B cell (primary cell): ENCODE results near the gene NLRP1. TPM values are rescaled to one million over a fixed set of nuclear protein-coding genes. Genes with fewer than 3 reads are reported as not detected.

Experiments
- ATAC-seq: fragments of 200-7000 bp; cut with Tn5 transposase; one replicate; pipeline ENCODE4 v1.10.0; 2021; ENCODE audit warnings: low read depth, mild to moderate bottlenecking, moderate number of reproducible peaks, moderate library complexity
- CTCF ChIA-PET: fragments of 350-600 bp; sonication (Branson Sonifier 250); formaldehyde crosslinking; loops from one replicate; lab custom pipeline; 2021; ENCODE audit warnings: antibody characterized with exemption, inconsistent platforms; lab: Charles Lee
- POLR2A ChIA-PET: fragments of 350-600 bp; sonication (Branson Sonifier 250); formaldehyde crosslinking; loops from one replicate; lab custom pipeline; 2021; ENCODE audit warnings: antibody characterized with exemption; lab: Charles Lee
- DNase-seq: peaks from one replicate; pipeline ENCODE4 v3.0.0; 2013
- H2AFZ ChIP-seq: 2 replicates; pipeline ENCODE4 v1.6.1; 2012; ENCODE audit warnings: mild to moderate bottlenecking, low read depth, low read length; ENCODE audit not compliant: insufficient read depth, poor library complexity, severe bottlenecking
- H3K27ac ChIP-seq, 2 donors: 1 replicate in 1 of 2; 2 replicates in 1 of 2; pipeline ENCODE4 v1.5.1; 2012 to 2013; ENCODE audit warnings: low read length in 2 of 2, mild to moderate bottlenecking in 2 of 2, moderate library complexity in 1 of 2
- H3K27me3 ChIP-seq, 4 experiments: fragments of 200-600 bp in 1 of 4; sonication (generic) in 1 of 4; replicated peaks in 1 of 4; 1 replicate in 2 of 4; 2 replicates in 2 of 4; pipeline versions ENCODE4 v1.6.1 to v1.7.0; 2013 to 2016; ENCODE audit warnings: low read length in 3 of 4, mild to moderate bottlenecking in 2 of 4, mixed read lengths in 1 of 4, moderate library complexity in 1 of 4; ENCODE audit not compliant: insufficient read depth in 4 of 4, control insufficient read depth in 3 of 4; ENCODE audit errors: control extremely low read depth in 1 of 4
- H3K36me3 ChIP-seq, 2 experiments: replicated peaks in 1 of 2; 1 replicate in 1 of 2; 2 replicates in 1 of 2; pipeline versions ENCODE4 v1.6.1 to v1.7.1; 2013; ENCODE audit warnings: low read length in 1 of 2; ENCODE audit not compliant: insufficient read depth in 2 of 2, control insufficient read depth in 1 of 2; ENCODE audit errors: control extremely low read depth in 1 of 2, extremely low read depth in 1 of 2
- H3K4me1 ChIP-seq, 2 donors: fragments of 200-600 bp in 1 of 2; sonication (generic) in 1 of 2; 1 replicate in 1 of 2; 2 replicates in 1 of 2; pipeline versions ENCODE4 v1.5.1 to v1.6.1; 2013 to 2017; ENCODE audit warnings: low read length in 2 of 2; ENCODE audit not compliant: control insufficient read depth in 2 of 2, insufficient read depth in 2 of 2
- H3K4me2 ChIP-seq: replicated peaks from 2 replicates; pipeline ENCODE3; 2012; ENCODE audit warnings: mild to moderate bottlenecking, low read depth, low read length; ENCODE audit not compliant: poor library complexity, severe bottlenecking
- H3K4me3 ChIP-seq, 5 experiments: fragments of 200-600 bp in 1 of 5; sonication (generic) in 1 of 5; 1 replicate in 3 of 5; 2 replicates in 2 of 5; pipeline versions ENCODE4 v1.5.1 to v1.7.0; 2011 to 2016; ENCODE audit warnings: low read length in 4 of 5, mild to moderate bottlenecking in 4 of 5, low read depth in 2 of 5, control low read depth in 1 of 5, moderate library complexity in 1 of 5; ENCODE audit not compliant: insufficient read depth in 1 of 5; ENCODE audit errors: control extremely low read depth in 1 of 5, extremely low read depth in 1 of 5
- H3K79me2 ChIP-seq: fragments of 200-600 bp; sonication (generic); one replicate; pipeline ENCODE4 v1.6.0; 2016; ENCODE audit warnings: low read length; ENCODE audit not compliant: control insufficient read depth, insufficient read depth
- H3K9ac ChIP-seq: fragments of 200-600 bp; sonication (generic); 2 replicates; pipeline ENCODE4 v1.6.1; 2017; ENCODE audit warnings: mild to moderate bottlenecking, low read length, moderate library complexity
- H3K9me3 ChIP-seq, 3 donors: one replicate each; pipeline versions ENCODE4 v1.6.1 to v1.7.1; 2013; ENCODE audit warnings: low read length in 2 of 3; ENCODE audit not compliant: control insufficient read depth in 2 of 3, insufficient read depth in 1 of 3; ENCODE audit errors: control extremely low read depth in 1 of 3
- H4K20me1 ChIP-seq: 2 replicates; pipeline ENCODE4 v1.6.0; 2012; ENCODE audit warnings: mild to moderate bottlenecking, low read length; ENCODE audit not compliant: insufficient read depth, control insufficient read depth, poor library complexity, severe bottlenecking
- H3K27ac Mint-ChIP-seq: one replicate; pipeline ENCODE4 v1.8.0; 2021; ENCODE audit warnings: mixed read lengths
- H3K27me3 Mint-ChIP-seq: one replicate; pipeline ENCODE4 v1.8.0; 2021; ENCODE audit warnings: mixed read lengths
- H3K4me1 Mint-ChIP-seq: one replicate; pipeline ENCODE4 v1.8.0; 2021; ENCODE audit warnings: mixed read lengths
- H3K4me3 Mint-ChIP-seq: one replicate; pipeline ENCODE4 v1.8.0; 2021; ENCODE audit warnings: mixed read lengths
- H3K9me3 Mint-ChIP-seq: one replicate; pipeline ENCODE4 v1.8.0; 2022; ENCODE audit warnings: mixed read lengths; ENCODE audit not compliant: insufficient read depth
- EZH2 ChIP-seq: IDR thresholded peaks from 2 replicates; pipeline ENCODE4 v1.6.1; 2012; ENCODE audit warnings: borderline replicate concordance, low read depth, mild to moderate bottlenecking, moderate library complexity, low read length; ENCODE audit not compliant: insufficient read depth, poor library complexity, severe bottlenecking
- WGBS: methylation state at CpG from one replicate; pipeline ENCODE4 v1.1.5; 2013; ENCODE audit warnings: missing lambda C conversion rate; ENCODE audit not compliant: insufficient coverage; 5-methylcytosine and 5-hydroxymethylcytosine counted together
- intact Hi-C: fragments of 100-400 bp; cut with micrococcal nuclease; formaldehyde crosslinking; loops from one replicate; pipeline ENCODE4 v1.10.0; 2022
- polyA plus RNA-seq: library from polyadenylated mRNA; depleted of rRNA; stranded (reverse); fragments of >200 nt; gene quantifications from 2 replicates; pipeline ENCODE4 v1.2.3, GENCODE V29; 2012
- total RNA-seq, 2 donors: library from RNA; stranded (reverse); fragments of 120-200 nt in 1 of 2; gene quantifications; 1 replicate in 1 of 2; 2 replicates in 1 of 2; pipeline versions ENCODE4 v1.2.3 to v1.2.4, GENCODE V29; 2013 to 2022
- TF ChIP-seq, protein P1 (sequence below): fragments of 200-600 bp; IDR thresholded peaks from one replicate; pipeline ENCODE4 v1.8.0; 2022; ENCODE audit warnings: antibody characterized with exemption, mild to moderate bottlenecking

NLRP1 gene
- total and polyA plus RNA-seq, 2 donors (not counting 1 experiment from before 2014, with no cell fraction given), result 141 to 189 TPM

DNA sequence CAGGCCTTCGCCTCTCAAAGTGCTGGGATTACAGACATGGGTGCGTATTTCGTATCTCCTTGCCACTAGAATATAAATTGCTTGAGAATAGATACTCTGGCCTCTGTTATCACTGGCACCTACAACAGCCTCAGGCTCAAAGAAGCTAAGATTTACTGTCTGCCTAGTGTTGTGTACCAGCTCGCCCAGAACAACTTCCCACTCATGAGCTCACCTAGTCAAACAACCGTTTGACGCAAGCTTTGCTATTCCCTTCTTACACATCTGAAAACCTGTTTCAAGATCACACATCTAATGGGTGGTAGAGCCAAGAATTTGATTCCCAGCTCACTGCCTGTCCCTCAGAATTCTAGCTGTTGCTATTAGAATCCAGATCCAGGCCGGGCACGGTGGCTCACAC is 73.5 kb downstream of the NLRP1 start:
- H3K9ac ChIP-seq, result no peak overlapping the region
- no peaks in the 10 kb centered on the region for H3K27me3 ChIP-seq
- H3K36me3 ChIP-seq, result peaks cover 2 to 41% of the 10 kb centered on the region in 2 experiments
- H3K79me2 ChIP-seq, result no peaks in the 10 kb centered on the region
- H3K27ac ChIP-seq, result no peak overlapping the region
- ATAC-seq, result no peak
- no peaks in the 10 kb centered on the region for H4K20me1 ChIP-seq
- no peak overlapping the region for H2AFZ ChIP-seq
- ChIA-PET CTCF (no interaction called here), POLR2A (no interaction called here)
- intact Hi-C loops, result no loop called here
- peaks cover 10% of the 10 kb centered on the region for H3K4me1 Mint-ChIP-seq
- H3K9me3 ChIP-seq, result peaks cover 0 to 4% (median 0%) of the 10 kb centered on the region in 3 donors
- H3K4me3 Mint-ChIP-seq, result no peak overlapping the region
- no peak overlapping the region for H3K4me3 ChIP-seq
- no peaks in the 10 kb centered on the region for H3K27me3 Mint-ChIP-seq
- no peak for TF ChIP-seq EZH2
- TF ChIP-seq, protein P1, sequence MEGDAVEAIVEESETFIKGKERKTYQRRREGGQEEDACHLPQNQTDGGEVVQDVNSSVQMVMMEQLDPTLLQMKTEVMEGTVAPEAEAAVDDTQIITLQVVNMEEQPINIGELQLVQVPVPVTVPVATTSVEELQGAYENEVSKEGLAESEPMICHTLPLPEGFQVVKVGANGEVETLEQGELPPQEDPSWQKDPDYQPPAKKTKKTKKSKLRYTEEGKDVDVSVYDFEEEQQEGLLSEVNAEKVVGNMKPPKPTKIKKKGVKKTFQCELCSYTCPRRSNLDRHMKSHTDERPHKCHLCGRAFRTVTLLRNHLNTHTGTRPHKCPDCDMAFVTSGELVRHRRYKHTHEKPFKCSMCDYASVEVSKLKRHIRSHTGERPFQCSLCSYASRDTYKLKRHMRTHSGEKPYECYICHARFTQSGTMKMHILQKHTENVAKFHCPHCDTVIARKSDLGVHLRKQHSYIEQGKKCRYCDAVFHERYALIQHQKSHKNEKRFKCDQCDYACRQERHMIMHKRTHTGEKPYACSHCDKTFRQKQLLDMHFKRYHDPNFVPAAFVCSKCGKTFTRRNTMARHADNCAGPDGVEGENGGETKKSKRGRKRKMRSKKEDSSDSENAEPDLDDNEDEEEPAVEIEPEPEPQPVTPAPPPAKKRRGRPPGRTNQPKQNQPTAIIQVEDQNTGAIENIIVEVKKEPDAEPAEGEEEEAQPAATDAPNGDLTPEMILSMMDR, result no peak
- no peak overlapping the region for H3K4me2 ChIP-seq
- WGBS, result 100% methylated on average over 1 of the region's 8 CpGs
- no peak for DNase-seq
- no peaks in the 10 kb centered on the region for H3K9me3 Mint-ChIP-seq
- H3K4me1 ChIP-seq, result peaks cover 5 to 6% of the 10 kb centered on the region in 2 donors
- H3K27ac Mint-ChIP-seq, result no peak overlapping the region

DNA sequence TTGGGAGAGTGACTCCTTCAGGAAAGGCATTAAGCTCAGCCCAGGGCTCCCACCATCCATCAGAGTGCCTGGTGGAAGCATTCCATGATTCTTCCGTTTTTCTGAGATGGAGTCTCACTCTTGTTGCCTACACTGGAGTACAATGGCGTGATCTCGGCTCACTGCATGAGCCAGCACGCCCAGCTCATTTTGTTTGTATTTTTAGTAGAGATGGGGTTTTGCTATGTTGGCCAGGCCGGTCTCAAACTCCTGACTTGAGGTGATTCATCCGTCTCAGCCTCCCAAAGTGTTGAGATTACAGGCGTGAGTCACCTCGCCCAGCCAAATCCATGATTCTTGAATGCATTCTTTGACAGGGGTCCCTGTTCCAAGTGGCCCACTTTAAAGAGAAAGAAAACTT is 74.8 kb downstream of the NLRP1 start:
- H3K4me1 ChIP-seq, result peaks cover 5 to 6% of the 10 kb centered on the region in 2 donors
- DNase-seq (no peak), ATAC-seq (no peak)
- H4K20me1 ChIP-seq, result no peaks in the 10 kb centered on the region
- ChIA-PET CTCF (no interaction called here), POLR2A (no interaction called here)
- H3K27ac ChIP-seq, result no peak overlapping the region
- H3K4me3 ChIP-seq, result no peak overlapping the region
- no peak overlapping the region for H2AFZ ChIP-seq
- H3K36me3 ChIP-seq, result peaks cover 2 to 38% of the 10 kb centered on the region in 2 experiments
- no CpG with 5 or more reads among the region's 8 CpGs for WGBS
- no peak overlapping the region for H3K9ac ChIP-seq
- Mint-ChIP-seq H3K4me3 (no peak overlapping the region), H3K27me3 (no peaks in the 10 kb centered on the region), H3K27ac (no peak overlapping the region), H3K4me1 (peaks cover 10% of the 10 kb centered on the region), H3K9me3 (no peaks in the 10 kb centered on the region)
- no peaks in the 10 kb centered on the region for H3K27me3 ChIP-seq
- H3K4me2 ChIP-seq, result no peak overlapping the region
- peaks cover 0 to 4% (median 0%) of the 10 kb centered on the region in 3 donors for H3K9me3 ChIP-seq
- no peaks in the 10 kb centered on the region for H3K79me2 ChIP-seq
- TF ChIP-seq EZH2, result no peak
- intact Hi-C loops, result no loop called here
